Globus pallidus (tissue), 1 donor: Measurements from ENCODE around the gene PALM3.
"Not testable (repeated sequence)": the region's sequence is repeated elsewhere in the genome, so short reads cannot be mapped to it uniquely, and the experiment has no call there.

Source experiments
- DNase-seq: peaks from one replicate; pipeline ENCODE4 v3.0.0-alpha.2; 2015; ENCODE audit warnings: low spot score

The PALM3 gene

DNA sequence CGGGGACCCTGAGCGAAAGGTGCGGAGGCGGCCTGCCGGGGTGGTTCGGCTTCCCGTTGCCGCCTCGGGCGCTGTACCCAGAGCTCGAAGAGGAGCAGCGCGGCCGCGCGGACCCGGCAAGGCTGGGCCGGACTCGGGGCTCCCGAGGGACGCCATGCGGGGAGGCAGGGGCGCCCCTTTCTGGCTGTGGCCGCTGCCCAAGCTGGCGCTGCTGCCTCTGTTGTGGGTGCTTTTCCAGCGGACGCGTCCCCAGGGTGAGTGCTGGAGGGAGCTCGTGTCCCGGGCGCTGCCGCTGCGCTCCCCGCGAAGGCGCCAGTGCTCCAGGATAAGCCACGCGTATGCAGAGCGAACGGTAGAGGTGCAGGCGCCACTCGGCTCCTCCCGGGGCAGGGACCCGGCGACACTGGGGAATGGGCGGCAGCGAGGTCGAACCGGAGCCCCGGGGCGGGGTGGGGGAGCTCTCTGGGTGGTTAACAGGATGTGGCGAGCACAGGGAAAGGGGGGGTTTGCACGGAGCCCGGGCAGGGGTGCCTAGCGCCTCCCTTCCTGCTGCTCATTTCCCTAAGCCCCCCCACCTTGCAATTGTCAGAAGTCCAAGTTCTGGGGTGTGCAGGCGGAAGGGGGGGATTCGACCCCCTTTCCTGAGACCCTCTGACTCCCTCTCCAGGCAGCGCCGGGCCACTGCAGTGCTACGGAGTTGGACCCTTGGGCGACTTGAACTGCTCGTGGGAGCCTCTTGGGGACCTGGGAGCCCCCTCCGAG is 30.0 kb downstream of the PALM3 start, which contains the start of gene IL27RA:
Gene IL27RA (plus strand): TSS at position 44 of the 762 bp plus-strand sequence. CDS start 111 bp downstream, at position 155.
- DNase-seq, result no peak

DNA sequence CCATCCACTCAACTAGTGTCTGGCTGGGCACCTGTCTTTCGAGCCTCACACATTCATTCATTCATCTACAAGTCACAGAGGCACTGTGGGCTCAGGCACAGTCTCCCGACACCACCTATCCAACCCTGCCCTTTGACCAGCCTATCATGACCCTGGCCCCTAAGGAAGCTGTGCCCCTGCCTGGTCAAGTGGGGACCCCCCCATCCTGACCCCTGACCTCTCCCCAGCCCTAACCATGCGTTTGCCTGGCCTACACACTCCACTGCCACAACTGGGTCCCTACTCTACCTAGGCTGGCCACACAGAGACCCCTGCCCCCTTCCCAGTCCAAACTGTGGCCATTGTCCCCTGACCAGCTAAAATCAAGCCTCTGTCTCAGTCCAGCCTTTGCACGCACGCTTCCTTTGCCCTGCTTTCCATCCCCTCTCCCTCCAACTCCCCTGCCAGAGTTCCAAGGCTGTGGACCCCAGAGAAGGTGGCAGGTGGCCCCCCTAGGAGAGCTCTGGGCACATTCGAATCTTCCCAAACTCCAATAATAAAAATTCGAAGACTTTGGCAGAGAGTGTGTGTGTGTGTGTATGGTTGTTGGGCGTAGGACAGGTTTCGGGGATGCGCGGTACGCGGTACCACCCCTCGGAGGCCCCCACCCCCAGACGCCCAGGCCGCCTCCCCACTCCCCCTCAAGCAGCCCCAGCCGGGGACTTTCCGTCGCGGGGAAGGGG is 30.7 kb downstream of the PALM3 start:
- DNase-seq, result no peak

DNA sequence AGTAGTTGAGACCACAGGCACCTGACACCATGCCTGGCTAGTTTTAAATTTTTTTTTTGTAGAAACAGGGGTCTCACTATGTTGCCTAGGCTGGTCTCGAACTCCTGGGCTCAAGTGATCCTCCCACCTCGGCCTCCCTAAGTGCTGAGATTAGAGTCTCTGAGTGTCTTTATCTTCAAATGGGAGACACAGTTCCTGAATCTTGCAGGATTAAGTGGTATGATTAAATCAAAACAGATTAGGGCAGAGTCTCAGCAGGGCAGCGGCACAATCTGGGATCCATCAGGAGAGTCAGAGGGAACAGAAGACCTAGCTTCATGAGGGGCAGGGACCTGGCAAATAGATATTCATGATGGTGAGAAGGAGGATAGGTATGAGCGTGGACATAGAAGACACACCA is 33.0 kb downstream of the PALM3 start:
- DNase-seq, result no peak

DNA sequence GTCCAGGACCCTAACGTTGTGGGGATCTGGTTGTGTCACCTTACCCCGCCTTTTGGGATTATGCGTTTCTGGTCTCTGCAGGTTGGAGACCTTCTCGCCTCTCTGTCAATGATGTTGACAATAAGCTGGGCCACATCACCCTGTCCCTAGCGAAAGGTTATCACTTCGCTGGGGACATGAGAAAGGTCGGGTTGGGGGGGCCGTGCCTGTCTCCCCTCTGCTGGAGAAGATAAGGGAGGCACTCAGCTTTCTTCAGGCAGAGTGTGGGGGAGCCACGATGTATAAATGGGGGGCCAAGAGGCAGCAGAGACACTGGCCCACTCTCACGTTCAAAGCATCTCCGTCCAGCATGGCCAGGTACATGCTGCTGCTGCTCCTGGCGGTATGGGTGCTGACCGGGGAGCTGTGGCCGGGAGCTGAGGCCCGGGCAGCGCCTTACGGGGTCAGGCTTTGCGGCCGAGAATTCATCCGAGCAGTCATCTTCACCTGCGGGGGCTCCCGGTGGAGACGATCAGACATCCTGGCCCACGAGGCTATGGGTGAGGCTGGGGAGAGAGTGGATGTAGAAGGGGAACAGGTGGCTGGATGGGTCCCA is 33.9 kb downstream of the PALM3 start, which contains the start of gene RLN3:
Gene RLN3 (plus strand): TSS at position 293 of the 595 bp plus-strand sequence. CDS start 57 bp downstream, at position 350.
- DNase-seq, result no peak

DNA sequence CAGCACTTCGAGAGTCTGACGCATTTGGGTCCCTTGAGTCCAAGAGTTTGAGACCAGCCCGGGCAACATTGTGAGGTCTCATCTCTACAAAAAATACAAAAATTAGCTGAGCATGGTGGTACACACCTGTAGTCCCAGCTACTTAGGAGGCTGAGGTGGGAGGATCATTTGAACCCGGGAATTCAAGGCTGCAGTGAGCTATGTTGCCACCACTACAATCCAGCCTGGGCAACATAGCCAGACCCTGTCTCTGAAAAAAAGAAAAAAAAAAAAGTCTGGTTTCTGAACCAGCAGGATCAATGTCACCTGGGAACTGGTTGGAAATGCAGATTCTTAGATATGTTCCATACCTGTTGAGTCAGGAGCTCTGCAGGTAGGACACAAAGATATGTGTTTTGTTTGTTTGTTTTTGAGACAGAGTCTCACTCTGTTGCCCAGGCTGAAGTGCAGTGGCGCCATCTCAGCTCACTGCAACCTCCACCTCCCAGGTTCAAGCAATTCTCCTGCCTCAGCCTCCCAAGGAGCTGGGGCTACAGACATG is 35.2 kb downstream of the PALM3 start:
- DNase-seq, result not testable (repeated sequence)

DNA sequence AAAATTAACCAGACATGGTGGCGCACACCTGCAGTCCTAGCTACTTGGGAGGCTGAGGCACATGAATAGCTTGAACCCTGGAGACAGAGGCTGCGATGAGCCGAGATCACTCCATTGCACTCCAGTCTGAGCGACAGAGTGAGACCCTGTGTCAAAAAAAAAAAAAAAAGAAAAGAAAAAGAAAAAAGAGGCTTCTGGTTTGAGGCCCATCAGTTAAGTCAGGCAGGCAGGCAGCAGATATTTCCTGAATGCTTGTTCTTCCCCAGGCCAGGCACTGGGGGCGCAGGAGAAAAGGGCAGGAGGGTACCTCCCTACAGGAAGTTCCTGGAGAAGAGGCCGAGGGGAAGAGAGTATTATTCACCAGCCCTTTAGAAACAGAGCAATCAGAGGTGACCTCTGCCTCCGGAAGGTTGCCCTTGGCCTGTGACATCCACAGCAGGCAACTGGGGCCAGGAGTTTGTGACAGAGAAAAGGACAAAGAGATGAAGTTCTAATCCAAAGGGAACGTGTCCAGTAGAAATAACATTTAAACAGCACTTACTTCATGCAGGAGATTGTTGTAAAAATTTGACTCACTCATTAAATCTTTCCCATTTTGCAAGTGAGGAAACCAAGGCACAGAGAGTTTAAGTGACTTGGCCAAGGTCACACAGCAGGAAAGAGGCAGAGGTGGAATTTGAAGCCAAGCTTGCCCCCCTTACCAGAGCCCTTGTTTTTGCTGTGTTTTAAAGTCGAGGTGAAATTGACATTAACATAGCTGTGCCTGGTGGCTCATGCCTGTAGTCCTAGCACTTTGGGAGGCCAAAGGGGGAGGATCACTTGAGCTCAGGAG is 38.3 kb downstream of the PALM3 start:
- DNase-seq, result no peak

DNA sequence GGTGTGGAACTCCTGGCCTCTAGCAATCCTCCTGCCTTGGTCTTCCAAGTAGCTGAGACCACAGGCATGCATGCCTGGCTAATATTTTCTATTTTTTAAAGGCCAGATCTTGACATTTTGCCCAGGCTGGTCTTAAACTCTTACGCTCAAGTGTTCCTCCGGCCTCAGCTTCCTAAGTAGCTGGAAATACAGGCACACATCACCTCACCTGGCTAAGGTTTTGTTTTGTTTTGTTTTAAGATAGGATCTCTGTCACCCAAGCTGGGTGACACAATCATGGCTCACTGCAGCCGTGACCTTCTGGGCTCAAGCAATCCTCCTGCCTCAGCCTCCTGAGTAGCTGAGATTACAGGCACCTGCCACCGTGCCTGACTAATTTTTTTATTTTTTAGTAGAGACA is 39.4 kb downstream of the PALM3 start:
- DNase-seq, result no peak

DNA sequence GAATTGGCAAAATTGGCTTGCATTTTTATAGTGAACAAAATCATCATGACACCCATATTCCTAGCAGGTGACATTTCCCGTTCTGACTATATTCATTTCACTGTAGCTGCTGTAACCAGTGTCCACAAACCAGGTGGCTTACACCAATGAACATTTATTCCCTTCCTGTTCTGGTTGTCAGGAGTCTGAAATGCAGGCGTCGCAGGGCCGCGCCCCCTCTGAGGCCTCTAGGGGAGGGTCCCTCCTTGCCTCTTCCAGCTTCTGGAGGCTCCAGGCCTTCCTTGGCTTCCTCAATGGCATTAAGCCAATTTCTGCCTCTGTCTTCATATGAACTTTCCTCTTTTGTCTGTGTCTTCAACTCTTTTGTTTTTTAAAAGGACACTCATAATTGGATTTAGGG is 40.4 kb downstream of the PALM3 start:
- no peak for DNase-seq

DNA sequence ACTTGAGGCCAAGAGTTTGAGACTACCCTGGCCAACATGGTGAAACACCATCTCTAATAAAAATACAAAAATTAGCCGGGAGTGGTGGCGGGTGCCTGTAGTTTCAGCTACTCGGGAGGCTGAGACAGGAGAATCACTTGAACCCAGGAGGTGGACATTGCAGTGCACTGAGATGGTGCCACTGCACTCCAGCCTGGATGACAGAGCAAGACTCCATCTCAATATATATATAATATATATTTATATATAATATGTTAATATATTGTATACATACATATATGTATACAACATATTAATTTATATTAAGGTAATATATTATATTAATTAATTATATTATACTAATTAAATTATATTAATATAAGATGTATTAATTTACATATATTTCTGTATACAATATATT is 42.1 kb downstream of the PALM3 start:
- DNase-seq, result not testable (repeated sequence)

DNA sequence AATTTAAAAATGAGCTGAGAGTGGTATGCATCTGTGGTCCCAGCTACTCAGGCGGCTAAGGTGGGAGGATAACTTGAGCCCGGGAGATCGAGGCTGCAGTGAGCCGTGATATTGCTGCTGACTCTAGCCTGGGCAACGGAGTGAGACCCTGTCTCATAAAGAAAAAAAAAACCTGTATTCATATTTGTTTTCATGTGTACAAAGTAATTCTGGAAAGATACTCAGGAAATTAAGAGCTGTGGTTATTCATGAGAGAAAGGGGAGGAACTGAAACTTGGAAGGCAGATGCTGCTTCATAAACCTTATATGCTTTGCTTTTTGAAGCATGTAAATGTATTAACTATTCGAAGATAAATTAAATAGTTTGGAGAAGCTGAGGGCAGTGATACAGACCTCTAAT is 42.8 kb downstream of the PALM3 start:
- DNase-seq, result no peak

DNA sequence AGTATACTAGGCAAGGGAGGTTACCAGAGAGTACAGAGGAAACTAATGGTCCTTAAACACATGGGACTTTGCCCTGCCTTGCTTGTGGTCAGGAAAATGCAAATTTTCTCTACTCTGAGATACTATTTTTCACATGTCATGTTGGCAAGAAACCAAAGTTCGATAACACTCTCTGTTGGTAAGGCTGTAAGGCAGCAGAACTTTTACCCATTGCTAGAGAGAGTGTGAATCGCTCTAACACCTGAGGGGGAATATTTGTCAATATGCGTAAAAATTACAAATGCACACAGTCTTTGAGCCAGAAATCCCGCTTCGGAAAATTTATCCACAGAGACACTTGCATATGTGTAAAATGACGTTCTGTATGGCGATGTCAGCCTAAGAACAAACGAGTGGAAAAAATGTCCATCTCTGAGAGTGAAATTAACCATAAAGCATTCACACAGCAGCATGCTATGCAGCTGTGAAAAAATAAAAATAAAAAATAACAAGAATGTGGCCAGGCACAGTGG is 46.3 kb downstream of the PALM3 start:
- no peak for DNase-seq

DNA sequence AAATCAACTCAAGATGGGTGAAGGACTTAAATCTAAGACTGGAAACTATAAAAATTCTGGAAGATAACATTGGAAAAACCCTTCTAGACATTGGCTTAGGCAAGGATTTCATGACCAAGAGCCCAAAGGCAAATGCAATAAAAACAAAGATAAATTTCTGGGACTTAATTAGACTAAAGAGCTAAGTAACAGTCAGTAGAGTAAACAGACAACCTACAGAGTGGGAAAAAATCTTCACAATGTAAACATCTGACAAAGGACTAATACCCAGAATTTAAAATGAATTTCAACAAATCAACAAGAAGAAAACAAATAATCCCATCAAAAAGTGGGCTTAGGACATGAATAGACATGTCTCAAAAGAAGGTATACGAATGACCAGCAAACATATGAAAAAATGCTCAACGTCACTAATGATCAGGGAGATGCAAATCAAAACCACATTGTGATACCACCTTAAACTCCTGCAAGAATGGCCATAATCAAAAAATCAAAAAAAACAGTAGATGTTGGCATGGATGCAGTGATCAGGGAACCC is 49.4 kb downstream of the PALM3 start:
- DNase-seq, result no peak

DNA sequence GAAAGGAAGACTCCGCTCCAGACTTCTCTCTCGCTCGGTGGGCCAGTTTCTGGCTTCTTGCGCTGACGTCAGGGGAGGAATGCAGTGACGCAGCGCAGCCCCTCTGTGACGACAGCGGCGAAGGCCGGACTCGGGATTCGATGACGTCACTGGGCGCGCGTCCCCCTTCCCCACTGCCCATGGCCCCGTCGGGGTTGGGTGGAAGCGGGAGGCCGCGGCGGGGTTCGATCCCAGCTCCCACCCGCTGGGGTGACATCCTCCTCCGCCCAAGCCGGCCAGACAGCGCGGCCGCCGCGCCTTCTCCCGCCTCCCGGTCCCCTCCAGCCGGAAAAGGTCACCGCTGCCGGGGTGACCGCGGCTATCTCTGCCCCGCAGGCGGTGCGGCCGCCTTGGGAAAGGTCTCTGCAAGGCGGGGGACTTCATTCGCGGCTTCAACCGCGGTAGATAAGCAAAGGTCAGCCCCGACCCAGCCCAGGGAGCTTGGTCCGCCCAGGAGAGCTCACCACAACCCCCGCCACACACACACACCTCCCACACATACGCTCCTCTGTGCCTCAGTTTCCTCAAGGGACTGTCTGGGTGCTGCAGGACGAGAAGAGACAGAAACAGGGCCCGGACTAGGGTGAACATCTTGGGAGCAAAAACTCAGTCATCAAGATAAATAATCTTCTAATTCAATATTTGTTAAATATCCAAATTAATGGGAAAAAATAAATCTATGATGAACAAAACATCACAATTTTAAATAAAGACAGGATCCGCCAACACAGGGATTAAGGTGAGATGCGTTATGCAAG is 54.9 kb downstream of the PALM3 start:
- no peak for DNase-seq

DNA sequence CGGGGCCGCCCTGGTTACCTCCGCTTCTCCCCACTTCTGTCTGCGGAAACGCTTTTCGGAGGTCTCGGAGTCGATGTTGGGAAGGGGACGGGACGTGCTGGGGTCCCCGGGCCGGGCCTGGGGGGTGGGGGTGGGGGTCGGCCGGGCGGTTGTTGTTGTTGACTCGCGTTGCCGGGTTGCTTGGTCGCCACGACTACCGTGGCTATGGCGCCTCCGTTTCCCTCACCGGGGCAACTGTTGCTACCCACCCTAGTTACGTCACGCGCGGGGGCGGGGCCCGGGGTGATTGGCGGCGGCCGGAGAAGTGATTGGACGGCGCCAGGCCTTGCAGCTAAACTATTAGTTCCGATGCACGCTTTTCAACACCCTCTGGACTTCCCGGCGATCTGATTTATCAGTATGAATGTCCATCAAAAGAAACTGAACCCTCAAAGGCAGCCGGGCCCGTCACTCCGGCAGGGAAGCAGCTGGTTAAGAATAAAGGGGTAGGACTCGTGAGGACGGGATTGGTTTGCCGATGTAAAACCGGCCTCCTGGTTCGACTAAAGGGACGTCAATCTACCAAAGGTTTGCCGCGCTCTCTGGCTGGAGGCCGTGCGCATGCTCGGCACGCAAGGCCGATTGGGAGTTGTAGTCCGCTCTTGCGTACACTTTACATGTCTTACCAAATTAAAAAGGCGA is 55.7 kb downstream of the PALM3 start, which contains the start of gene RFX1:
Gene RFX1 (minus strand): TSS at position 236 of the 681 bp plus-strand sequence. CDS start 12,477 bp downstream, outside the sequence.
- peak; percentile 100 for DNase-seq

DNA sequence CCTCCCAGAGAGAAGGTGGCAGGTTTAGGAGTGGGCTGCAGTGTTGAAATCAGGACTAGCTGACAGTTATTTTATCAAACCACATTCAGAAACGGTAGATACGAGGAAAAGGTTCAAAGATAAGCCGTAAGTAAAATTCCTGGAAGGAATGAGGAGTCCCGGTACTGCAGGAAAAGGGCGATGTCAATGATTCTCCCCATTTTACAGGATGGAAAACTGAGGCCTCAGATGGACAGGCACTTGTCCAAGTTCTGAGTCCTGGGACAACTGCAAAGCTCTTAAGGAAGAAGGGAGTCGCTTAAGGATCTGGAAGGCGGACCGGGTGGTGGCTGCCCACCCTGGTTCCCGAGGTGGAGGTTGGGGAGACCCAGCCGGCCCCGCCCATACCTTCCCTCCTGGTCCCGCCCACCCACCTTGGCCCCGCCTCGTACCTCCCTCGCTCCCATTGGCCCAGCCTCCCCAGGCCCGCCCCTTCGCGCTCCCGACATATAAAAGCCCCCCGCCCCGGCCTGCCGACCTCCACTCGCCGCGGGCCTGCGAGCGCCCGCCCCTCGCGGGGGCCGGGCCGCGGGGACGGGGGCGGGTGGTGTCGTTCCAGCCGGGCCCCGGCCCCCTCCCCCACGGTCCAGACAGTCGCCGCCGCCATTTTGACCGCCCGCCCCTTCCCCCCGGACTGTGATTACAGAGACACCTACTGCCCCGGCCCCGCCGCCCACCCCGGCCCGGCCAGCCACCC is 56.4 kb downstream of the PALM3 start:
- DNase-seq, result peak; percentile 70

DNA sequence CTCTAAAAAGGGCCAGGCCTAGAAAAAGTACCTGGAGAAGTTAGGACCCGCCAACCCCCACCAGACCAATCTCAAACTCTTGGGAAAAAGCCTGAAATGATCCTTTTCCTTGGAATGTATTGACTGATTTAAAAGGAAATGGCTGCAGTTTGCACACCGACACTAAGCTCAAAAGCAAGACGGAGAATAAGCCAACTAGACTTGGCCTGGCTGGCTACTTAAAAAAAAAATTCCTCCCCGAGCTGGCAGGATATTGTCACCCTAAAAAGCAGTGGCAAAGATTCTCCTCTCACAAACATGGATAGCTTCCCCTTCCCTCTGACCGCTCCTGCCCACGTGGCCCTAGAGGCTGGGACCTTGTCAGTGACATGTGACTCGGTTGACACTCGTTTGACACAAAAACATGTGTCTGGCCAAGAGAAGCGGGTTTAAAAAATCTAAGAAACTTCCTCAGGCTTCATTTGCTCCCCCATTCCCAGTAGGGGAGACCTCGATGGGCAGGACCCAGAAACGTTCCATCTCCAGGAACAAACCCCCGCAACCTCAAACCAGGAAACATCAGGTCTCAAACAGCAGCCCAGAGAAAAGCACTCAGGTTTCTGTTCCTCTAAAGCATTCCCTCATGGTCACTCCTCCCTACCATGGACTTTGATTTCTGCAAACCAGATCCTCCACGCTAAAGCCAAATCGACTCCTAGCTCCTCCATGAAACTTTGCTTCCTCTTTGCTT is 57.1 kb downstream of the PALM3 start:
- peak; percentile 77 for DNase-seq
